Measurements from ENCODE around the gene SERPINA4.

SERPINA4 gene

GRCh38 chr14:94531187-94531586 is 30.1 kb upstream of the SERPINA4 start:
- Histone ChIP-seq H3K4me3 (ENCODE audit: low read depth, low read length) (no peak overlapping the region), H3K36me3 (ENCODE audit: control insufficient read depth, insufficient read depth, low read length) (no peaks in the 10 kb centered on the region), H3K27ac (ENCODE audit: low read depth, low read length) (no peak overlapping the region), H3K9me3 (ENCODE audit: control insufficient read depth, insufficient read depth, low read depth, low read length) (no peaks in the 10 kb centered on the region), H3K4me1 (ENCODE audit: control insufficient read depth, insufficient read depth, low read length) (no peaks in the 10 kb centered on the region), H3K9ac (ENCODE audit: low read length) (no peak overlapping the region), H3K27me3 (ENCODE audit: control insufficient read depth, insufficient read depth, low read length) (no peaks in the 10 kb centered on the region)

DNA sequence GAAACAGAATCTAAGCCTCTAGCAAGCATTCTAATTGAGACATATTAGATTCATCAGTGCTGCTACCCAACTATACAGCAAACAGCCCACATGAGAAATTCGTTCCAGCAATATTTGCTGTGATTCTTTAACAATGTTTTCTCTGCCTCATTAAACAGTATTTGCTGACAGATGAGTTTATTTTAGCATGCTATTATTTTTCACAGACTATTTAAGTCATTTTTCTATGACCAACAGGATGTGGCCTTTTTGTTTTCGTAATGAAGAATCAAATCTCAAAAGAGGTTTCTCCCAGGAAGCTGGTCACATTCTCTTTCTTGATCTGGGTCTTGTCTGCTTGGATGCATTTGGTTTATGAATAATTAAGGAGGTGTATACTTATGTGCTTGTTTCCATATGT is 28.8 kb upstream of the SERPINA4 start:
- Histone ChIP-seq H3K9me3 (ENCODE audit: control insufficient read depth, insufficient read depth, low read depth, low read length) (no peaks in the 10 kb centered on the region), H3K27ac (ENCODE audit: low read depth, low read length) (no peak overlapping the region), H3K4me1 (ENCODE audit: control insufficient read depth, insufficient read depth, low read length) (no peaks in the 10 kb centered on the region), H3K9ac (ENCODE audit: low read length) (no peak overlapping the region), H3K27me3 (ENCODE audit: control insufficient read depth, insufficient read depth, low read length) (no peaks in the 10 kb centered on the region), H3K36me3 (ENCODE audit: control insufficient read depth, insufficient read depth, low read length) (no peaks in the 10 kb centered on the region), H3K4me3 (ENCODE audit: low read depth, low read length) (no peak overlapping the region)

DNA sequence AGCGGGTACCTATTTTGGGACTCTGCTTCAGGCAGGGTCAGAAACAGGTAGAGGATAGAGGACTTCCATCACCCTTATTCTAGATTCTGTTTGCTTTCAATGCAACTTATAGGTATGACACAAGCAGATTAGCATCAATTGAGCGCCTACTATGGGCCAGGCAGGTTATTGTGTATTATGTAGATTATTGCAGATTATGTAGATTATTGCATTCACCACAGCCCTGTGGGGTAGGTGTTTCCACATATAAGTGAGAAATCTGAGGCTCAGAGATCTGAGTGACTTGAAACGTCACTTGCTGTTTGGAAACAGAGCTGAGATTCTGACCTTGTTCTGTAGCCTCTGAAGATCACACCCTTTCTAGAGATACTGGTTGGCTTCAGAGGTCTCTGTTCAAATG is 25.7 kb upstream of the SERPINA4 start:
- H3K27me3 ChIP-seq (ENCODE audit: control insufficient read depth, insufficient read depth, low read length) = no peaks in the 10 kb centered on the region
- no peaks in the 10 kb centered on the region; the same call in 1 of the 2 replicates for H3K4me1 ChIP-seq (ENCODE audit: control insufficient read depth, insufficient read depth, low read length)
- H3K9me3 ChIP-seq (ENCODE audit: control insufficient read depth, insufficient read depth, low read depth, low read length) = no peaks in the 10 kb centered on the region
- H3K36me3 ChIP-seq (ENCODE audit: control insufficient read depth, insufficient read depth, low read length) = no peaks in the 10 kb centered on the region
- no peak overlapping the region for H3K27ac ChIP-seq (ENCODE audit: low read depth, low read length)
- no peak overlapping the region for H3K9ac ChIP-seq (ENCODE audit: low read length)
- no peak overlapping the region for H3K4me3 ChIP-seq (ENCODE audit: low read depth, low read length)

DNA sequence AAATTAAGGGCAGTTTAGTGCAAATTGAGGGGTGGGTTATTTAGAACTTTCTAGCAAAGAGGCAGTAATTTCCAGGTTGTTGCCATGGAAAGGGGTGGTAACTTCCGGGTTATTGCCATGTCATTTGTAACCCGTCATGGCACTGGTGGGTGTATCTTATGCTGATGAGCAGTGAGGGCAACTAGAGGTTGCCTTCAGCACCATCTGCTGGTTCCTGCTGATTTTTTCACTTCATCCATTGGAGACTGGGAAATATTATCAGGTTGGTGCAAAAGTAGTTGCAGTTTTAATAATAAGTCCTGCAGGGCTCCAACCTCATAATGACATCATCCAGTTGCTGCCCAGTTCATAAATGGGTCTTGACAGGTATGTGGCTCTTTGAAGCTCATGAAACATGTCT is 24.4 kb upstream of the SERPINA4 start:
- Histone ChIP-seq H3K36me3 (ENCODE audit: control insufficient read depth, insufficient read depth, low read length) (no peaks in the 10 kb centered on the region), H3K9ac (ENCODE audit: low read length) (no peak overlapping the region), H3K4me3 (ENCODE audit: low read depth, low read length) (no peak overlapping the region), H3K4me1 (ENCODE audit: control insufficient read depth, insufficient read depth, low read length) (no peaks in the 10 kb centered on the region; the same call in 1 of the 2 replicates), H3K27me3 (ENCODE audit: control insufficient read depth, insufficient read depth, low read length) (no peaks in the 10 kb centered on the region), H3K9me3 (ENCODE audit: control insufficient read depth, insufficient read depth, low read depth, low read length) (no peaks in the 10 kb centered on the region), H3K27ac (ENCODE audit: low read depth, low read length) (no peak overlapping the region)

DNA sequence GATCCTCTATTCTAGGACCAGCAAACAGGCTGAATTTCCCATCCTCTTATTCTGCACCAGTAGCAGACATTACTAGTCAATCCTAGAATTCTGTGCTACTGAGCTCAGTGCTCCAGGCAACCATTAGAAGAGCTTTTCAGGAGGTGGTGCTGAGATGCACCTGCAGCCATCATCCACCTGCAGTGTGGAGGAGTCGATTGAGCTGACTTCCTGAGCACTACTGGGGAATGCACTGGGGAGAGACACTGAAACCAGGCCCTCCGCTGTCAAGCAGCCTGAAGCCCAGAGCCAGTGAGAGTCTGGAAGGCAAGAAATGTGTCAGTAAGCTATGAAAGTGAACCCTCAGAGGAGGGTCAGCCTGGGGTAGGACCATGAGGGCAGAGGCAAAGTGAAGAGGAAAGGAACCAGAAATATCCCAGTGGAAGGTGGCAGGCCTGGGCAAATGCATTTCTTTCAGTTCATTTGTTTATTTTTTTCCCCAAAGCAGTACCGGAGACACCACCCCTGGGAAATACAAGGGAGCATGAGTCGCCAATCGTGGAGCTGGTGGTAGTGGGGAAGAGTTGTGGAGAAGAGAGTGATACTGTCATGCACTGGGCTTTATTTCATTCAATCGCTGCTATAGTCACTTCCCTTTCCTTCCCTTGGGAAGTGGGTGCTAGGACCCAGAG is 23.0 kb upstream of the SERPINA4 start:
- Histone ChIP-seq H3K27ac (ENCODE audit: low read depth, low read length) (no peak overlapping the region), H3K9me3 (ENCODE audit: control insufficient read depth, insufficient read depth, low read depth, low read length) (no peaks in the 10 kb centered on the region), H3K27me3 (ENCODE audit: control insufficient read depth, insufficient read depth, low read length) (no peaks in the 10 kb centered on the region), H3K4me3 (ENCODE audit: low read depth, low read length) (no peak overlapping the region), H3K9ac (ENCODE audit: low read length) (no peak overlapping the region), H3K36me3 (ENCODE audit: control insufficient read depth, insufficient read depth, low read length) (no peaks in the 10 kb centered on the region), H3K4me1 (ENCODE audit: control insufficient read depth, insufficient read depth, low read length) (peaks cover 3% of the 10 kb centered on the region; the same call in 1 of the 2 replicates)

DNA sequence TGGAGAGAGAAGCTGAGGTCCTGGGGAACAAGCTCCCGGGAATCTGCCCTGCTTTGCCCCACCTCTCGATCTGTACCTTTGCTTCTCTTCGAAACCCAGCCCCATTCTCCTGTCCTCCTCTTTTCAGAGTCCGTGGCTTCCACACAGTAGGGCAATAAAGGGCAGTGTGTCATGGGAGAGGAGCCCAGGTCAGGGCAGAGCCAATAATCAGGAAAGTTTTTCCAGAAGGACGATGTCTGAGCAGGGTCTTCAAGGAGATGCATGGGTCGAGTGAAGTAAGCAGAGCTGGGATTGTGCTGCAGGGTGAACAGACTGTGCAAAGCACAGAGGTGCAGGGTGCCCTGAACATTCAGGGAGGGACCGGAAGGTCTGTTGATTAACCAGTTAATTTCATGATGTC is 22.1 kb upstream of the SERPINA4 start:
- Histone ChIP-seq H3K4me3 (ENCODE audit: low read depth, low read length) (no peak overlapping the region), H3K9me3 (ENCODE audit: control insufficient read depth, insufficient read depth, low read depth, low read length) (no peaks in the 10 kb centered on the region), H3K27ac (ENCODE audit: low read depth, low read length) (no peak overlapping the region), H3K27me3 (ENCODE audit: control insufficient read depth, insufficient read depth, low read length) (no peaks in the 10 kb centered on the region), H3K4me1 (ENCODE audit: control insufficient read depth, insufficient read depth, low read length) (peaks cover 11% of the 10 kb centered on the region), H3K36me3 (ENCODE audit: control insufficient read depth, insufficient read depth, low read length) (no peaks in the 10 kb centered on the region), H3K9ac (ENCODE audit: low read length) (no peak overlapping the region)

DNA sequence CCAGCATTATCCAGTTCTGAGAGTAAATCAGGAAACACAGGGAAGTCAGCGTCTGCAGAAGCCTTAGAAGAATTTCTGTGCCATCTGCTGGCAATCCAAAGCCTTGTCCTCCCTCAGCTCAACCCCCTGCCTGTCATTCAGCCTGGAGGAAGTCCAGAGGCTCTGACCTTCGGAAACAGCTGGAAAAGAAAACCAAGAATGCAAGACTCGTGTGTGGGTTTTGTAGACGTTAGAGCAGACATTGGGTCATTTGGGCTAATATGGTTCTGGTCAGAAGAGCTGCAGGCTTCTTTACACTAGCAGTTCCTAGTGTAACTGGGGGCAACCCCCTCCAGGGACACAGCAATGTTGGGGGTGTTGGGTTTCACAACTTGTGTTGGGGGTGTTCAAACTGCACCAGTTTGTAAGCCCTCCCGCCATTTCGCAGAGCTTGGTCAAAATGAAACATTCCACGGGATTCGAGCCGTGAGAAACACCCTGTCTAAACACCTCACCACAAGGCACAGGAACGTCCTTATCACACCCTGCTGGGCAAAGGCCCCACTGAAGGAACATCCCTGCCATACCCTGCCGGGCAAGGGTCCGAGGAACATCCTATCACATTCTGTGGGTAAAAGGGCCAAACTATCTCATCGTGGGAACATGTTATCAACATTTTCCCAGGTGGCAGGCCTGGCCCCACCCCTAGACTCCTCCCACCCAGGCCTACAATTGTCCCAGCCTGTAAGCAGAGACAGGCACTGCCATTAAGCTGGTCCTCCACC is 21.0 kb upstream of the SERPINA4 start:
- no peaks in the 10 kb centered on the region for H3K27me3 ChIP-seq (ENCODE audit: control insufficient read depth, insufficient read depth, low read length)
- H3K36me3 ChIP-seq (ENCODE audit: control insufficient read depth, insufficient read depth, low read length) = no peaks in the 10 kb centered on the region
- H3K9ac ChIP-seq (ENCODE audit: low read length) = no peak overlapping the region
- no peaks in the 10 kb centered on the region for H3K9me3 ChIP-seq (ENCODE audit: control insufficient read depth, insufficient read depth, low read depth, low read length)
- no peak overlapping the region for H3K4me3 ChIP-seq (ENCODE audit: low read depth, low read length)
- H3K4me1 ChIP-seq (ENCODE audit: control insufficient read depth, insufficient read depth, low read length) = peaks cover 18% of the 10 kb centered on the region
- no peak overlapping the region for H3K27ac ChIP-seq (ENCODE audit: low read depth, low read length)

DNA sequence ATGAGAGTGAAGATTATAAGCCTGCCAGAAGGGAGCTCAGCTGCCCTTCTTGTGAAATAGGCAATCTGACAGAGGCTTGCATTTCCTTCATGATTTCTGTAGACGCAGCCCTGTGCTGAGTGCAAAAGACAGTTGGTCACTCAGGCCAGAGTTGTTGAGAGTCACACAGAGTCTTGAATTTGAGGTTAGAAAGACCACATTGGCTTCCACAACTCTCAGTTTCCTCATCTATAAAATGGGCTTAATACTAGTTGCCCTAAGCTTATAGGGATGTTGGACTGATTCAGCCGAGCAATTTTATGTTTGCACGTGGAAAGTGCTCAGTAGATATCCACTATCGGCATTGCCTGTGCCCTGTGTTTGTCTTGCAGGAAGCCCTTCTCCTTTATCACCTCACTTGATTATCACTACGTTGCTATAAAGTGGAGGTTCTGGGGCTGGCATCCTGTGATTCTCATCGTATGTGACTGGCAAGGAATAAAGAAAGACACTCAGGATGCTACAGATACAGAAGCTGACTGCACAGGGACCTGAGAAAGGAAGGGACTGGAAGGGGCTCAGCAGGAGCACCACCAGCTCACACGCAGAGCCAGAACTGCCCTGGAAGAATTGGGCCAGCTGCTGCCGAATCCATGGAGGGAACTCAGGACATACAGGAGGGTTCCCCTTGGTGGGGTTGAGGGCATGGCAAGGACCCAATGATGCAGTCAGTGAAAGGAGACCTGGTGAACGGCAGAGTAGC is 19.8 kb upstream of the SERPINA4 start:
- no peak overlapping the region for H3K9ac ChIP-seq (ENCODE audit: low read length)
- H3K9me3 ChIP-seq (ENCODE audit: control insufficient read depth, insufficient read depth, low read depth, low read length) = no peaks in the 10 kb centered on the region
- no peaks in the 10 kb centered on the region for H3K36me3 ChIP-seq (ENCODE audit: control insufficient read depth, insufficient read depth, low read length)
- H3K4me1 ChIP-seq (ENCODE audit: control insufficient read depth, insufficient read depth, low read length) = peaks cover 18% of the 10 kb centered on the region
- no peaks in the 10 kb centered on the region for H3K27me3 ChIP-seq (ENCODE audit: control insufficient read depth, insufficient read depth, low read length)
- no peak overlapping the region for H3K27ac ChIP-seq (ENCODE audit: low read depth, low read length)
- no peak overlapping the region for H3K4me3 ChIP-seq (ENCODE audit: low read depth, low read length)

GRCh38 chr14:94542111-94542810 is 19.0 kb upstream of the SERPINA4 start:
- Histone ChIP-seq H3K27me3 (ENCODE audit: control insufficient read depth, insufficient read depth, low read length) (no peaks in the 10 kb centered on the region), H3K9me3 (ENCODE audit: control insufficient read depth, insufficient read depth, low read depth, low read length) (no peaks in the 10 kb centered on the region), H3K9ac (ENCODE audit: low read length) (no peak overlapping the region), H3K4me1 (ENCODE audit: control insufficient read depth, insufficient read depth, low read length) (peaks cover 18% of the 10 kb centered on the region), H3K4me3 (ENCODE audit: low read depth, low read length) (no peak overlapping the region), H3K27ac (ENCODE audit: low read depth, low read length) (no peak overlapping the region), H3K36me3 (ENCODE audit: control insufficient read depth, insufficient read depth, low read length) (no peaks in the 10 kb centered on the region)

DNA sequence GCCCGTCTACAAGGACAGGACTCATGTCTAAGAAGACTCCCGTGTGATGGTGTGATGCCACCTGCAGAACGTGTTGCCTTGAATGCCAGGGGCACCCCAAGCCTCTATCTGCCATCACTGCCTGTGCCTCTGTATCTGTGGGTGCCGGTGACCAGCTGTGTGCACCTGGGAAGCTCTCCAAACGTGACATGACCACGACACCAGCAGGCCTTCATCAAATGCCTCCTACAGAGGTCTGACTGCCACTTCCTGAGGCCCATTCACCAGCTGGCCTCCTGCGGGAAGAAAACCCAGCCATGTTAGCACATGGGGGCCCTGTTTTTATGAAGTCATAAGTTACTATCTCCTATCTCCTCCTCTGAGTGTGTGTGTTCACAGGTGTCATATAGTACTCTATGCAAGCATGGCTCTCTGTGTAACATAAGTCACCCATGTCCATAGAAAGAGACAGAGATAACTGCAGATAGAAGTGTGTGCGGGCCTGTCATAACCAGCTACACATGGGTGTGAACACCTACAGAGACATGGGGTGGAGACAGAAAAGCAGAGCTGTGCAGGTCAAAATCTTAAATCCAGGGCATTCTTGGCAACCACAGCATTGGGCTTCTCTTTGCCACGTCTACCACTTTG is 18.3 kb upstream of the SERPINA4 start:
- H3K9ac ChIP-seq (ENCODE audit: low read length) = no peak overlapping the region
- H3K4me1 ChIP-seq (ENCODE audit: control insufficient read depth, insufficient read depth, low read length) = peaks cover 18% of the 10 kb centered on the region
- H3K4me3 ChIP-seq (ENCODE audit: low read depth, low read length) = no peak overlapping the region
- no peaks in the 10 kb centered on the region for H3K36me3 ChIP-seq (ENCODE audit: control insufficient read depth, insufficient read depth, low read length)
- H3K27me3 ChIP-seq (ENCODE audit: control insufficient read depth, insufficient read depth, low read length) = no peaks in the 10 kb centered on the region
- H3K27ac ChIP-seq (ENCODE audit: low read depth, low read length) = no peak overlapping the region
- H3K9me3 ChIP-seq (ENCODE audit: control insufficient read depth, insufficient read depth, low read depth, low read length) = no peaks in the 10 kb centered on the region

Measured in HUES6 (cell line).